Activated naive CD4-positive, alpha-beta T cell treated with anti-CD3 and anti-CD28 coated beads for 36 hours (primary cell): ENCODE data around the gene PTPN6. TPM values are rescaled to one million over a fixed set of nuclear protein-coding genes. Genes with fewer than 3 reads are reported as not detected.

Experiments
- CTCF ChIA-PET: fragments of 350-600 bp; sonication (Branson Sonifier 250); formaldehyde crosslinking; loops from one replicate; lab custom pipeline; 2021; ENCODE audit warnings: antibody characterized with exemption; lab: Charles Lee
- DNase-seq: peaks from one replicate; pipeline ENCODE4 v3.0.0-alpha.2; 2020
- H3K27ac Mint-ChIP-seq: one replicate; pipeline ENCODE4 v1.8.0; 2021; ENCODE audit warnings: mild to moderate bottlenecking, mixed read lengths
- H3K27me3 Mint-ChIP-seq: one replicate; pipeline ENCODE4 v1.8.0; 2021; ENCODE audit warnings: low read depth, mixed read lengths
- H3K36me3 Mint-ChIP-seq: one replicate; pipeline ENCODE4 v1.8.0; 2021; ENCODE audit warnings: low read depth, mixed read lengths
- H3K4me1 Mint-ChIP-seq: one replicate; pipeline ENCODE4 v1.8.0; 2021; ENCODE audit warnings: low read depth, mixed read lengths
- H3K4me3 Mint-ChIP-seq: one replicate; pipeline ENCODE4 v1.8.0; 2021; ENCODE audit warnings: mild to moderate bottlenecking, moderate library complexity, mixed read lengths
- H3K9me3 Mint-ChIP-seq: one replicate; pipeline ENCODE4 v1.8.0; 2021; ENCODE audit warnings: mixed read lengths
- intact Hi-C: fragments of 100-400 bp; cut with micrococcal nuclease; formaldehyde crosslinking; loops from one replicate; pipeline ENCODE4 v1.15.1; 2023
- microRNA-seq: library from miRNA; unstranded; fragments of <30 nt; microRNA quantifications from one replicate; pipeline ENCODE4 v1.2.0, GENCODE V29; 2022; ENCODE audit warnings: borderline microRNAs expressed, borderline replicate concordance
- total RNA-seq, 2 experiments: library from RNA; stranded (reverse); gene quantifications; one replicate each; pipeline ENCODE4 v1.2.3, GENCODE V29; 2021

The PTPN6 gene
- total RNA-seq, 2 experiments from 2014 or later: 334 to 348 TPM

- Mint-ChIP-seq H3K4me3 (no peak overlapping the region), H3K27ac (no peak overlapping the region), H3K36me3 (peaks cover 18% of the 10 kb centered on the region), H3K27me3 (no peaks in the 10 kb centered on the region), H3K9me3 (no peaks in the 10 kb centered on the region), H3K4me1 (peaks cover 8% of the 10 kb centered on the region)
- DNase-seq: no peak
- CTCF ChIA-PET: interaction anchor here (1.1 to 1.8 kb wide), 2 partner anchors 13 to 92 kb away, joined by 5 read pairs; partner anchors contain the start of gene LPCAT3
- intact Hi-C loops: no loop called here
Observed at GRCh38 chr12:7004840-7005239, 53.7 kb downstream of the PTPN6 start.

- CTCF ChIA-PET: interaction anchor here (1.1 to 1.8 kb wide), 2 partner anchors 13 to 91 kb away, joined by 5 read pairs; partner anchors contain the start of gene LPCAT3
- DNase-seq: no peak
- intact Hi-C loops: no loop called here
- Mint-ChIP-seq H3K36me3 (peaks cover 22% of the 10 kb centered on the region), H3K27ac (no peak overlapping the region), H3K4me1 (peaks cover 11% of the 10 kb centered on the region), H3K9me3 (no peaks in the 10 kb centered on the region), H3K4me3 (no peak overlapping the region), H3K27me3 (no peaks in the 10 kb centered on the region)
Observed at GRCh38 chr12:7005311-7005710, 54.2 kb downstream of the PTPN6 start.

GRCh38 chr12:7006639-7007038 is 55.5 kb downstream of the PTPN6 start:
- CTCF ChIA-PET: interaction anchor here (1.8 kb wide), 1 partner anchor 11 kb away, joined by 5 read pairs; the partner anchor contains the start of gene LPCAT3

GRCh38 chr12:7008864-7009263 is 57.7 kb downstream of the PTPN6 start:
- Mint-ChIP-seq H3K9me3 (no peaks in the 10 kb centered on the region), H3K4me1 (peaks cover 17% of the 10 kb centered on the region), H3K27me3 (no peaks in the 10 kb centered on the region), H3K4me3 (no peak overlapping the region), H3K36me3 (peaks cover 19% of the 10 kb centered on the region), H3K27ac (no peak overlapping the region)
- no peak for DNase-seq
- CTCF ChIA-PET: no interaction called here
- intact Hi-C loops: no loop called here

More at GRCh38 chr12:7006639-7007038, 55.5 kb downstream of the PTPN6 start:
- H3K36me3 Mint-ChIP-seq: peaks cover 22% of the 10 kb centered on the region
- DNase-seq: no peak
- intact Hi-C loops: no loop called here
- H3K27ac Mint-ChIP-seq: no peak overlapping the region
- no peak overlapping the region for H3K4me3 Mint-ChIP-seq
- H3K4me1 Mint-ChIP-seq: peaks cover 11% of the 10 kb centered on the region
- H3K27me3 Mint-ChIP-seq: no peaks in the 10 kb centered on the region
- H3K9me3 Mint-ChIP-seq: no peaks in the 10 kb centered on the region

GRCh38 chr12:7009512-7009911 is 58.4 kb downstream of the PTPN6 start:
- intact Hi-C loops: no loop called here
- Mint-ChIP-seq H3K36me3 (peaks cover 17% of the 10 kb centered on the region), H3K4me1 (peaks cover 21% of the 10 kb centered on the region), H3K4me3 (no peak overlapping the region), H3K27me3 (no peaks in the 10 kb centered on the region), H3K27ac (no peak overlapping the region), H3K9me3 (no peaks in the 10 kb centered on the region)
- CTCF ChIA-PET: interaction anchor here (0.6 to 0.9 kb wide), 2 partner anchors 95 to 102 kb away, joined by 3 read pairs; no protein-coding TSS in a partner anchor
- DNase-seq: no peak

Small RNAs within 50 kb of the gene (microRNA-seq; reads per million reads assigned to microRNA genes)
- gene MIR141 (55.4 reads per million, percentile 51 among the genes with 10 or more reads in this experiment), gene MIR200C (332 reads per million, percentile 73 among the genes with 10 or more reads in this experiment)

Other genes with a start within 250 kb of the PTPN6 start
- 10 to 100 TPM; 43.0 to 47.8 TPM for gene COPS7A, start 227.3 kb upstream of the PTPN6 start, total RNA-seq
- gene MLF2, start 198.2 kb upstream of the PTPN6 start, total RNA-seq: 100 to 1,000 TPM; 140 to 143 TPM
- 10 to 100 TPM; 35.1 to 44.2 TPM for gene PTMS, start 185.0 kb upstream of the PTPN6 start, total RNA-seq
- 10 to 100 TPM; 22.8 to 25.1 TPM for gene LAG3, start 178.8 kb upstream of the PTPN6 start, total RNA-seq
- gene CD4, start 161.8 kb upstream of the PTPN6 start, total RNA-seq: 100 to 1,000 TPM; 155 to 161 TPM
- gene GPR162, start 129.5 kb upstream of the PTPN6 start, total RNA-seq: under 1 TPM in 1 of 2 experiments, not detected in 1; 0.24 TPM
- gene P3H3, start 122.9 kb upstream of the PTPN6 start, total RNA-seq: 1 to 10 TPM; 1.9 to 2.0 TPM
- gene GNB3, start 110.4 kb upstream of the PTPN6 start, total RNA-seq: under 1 TPM; 0.48 to 0.54 TPM
- gene CDCA3, start 100.1 kb upstream of the PTPN6 start, total RNA-seq: 100 to 1,000 TPM; 106 to 108 TPM
- gene USP5, start 99.2 kb upstream of the PTPN6 start, total RNA-seq: 100 to 1,000 TPM; 115 to 123 TPM
- gene TPI1, start 83.8 kb upstream of the PTPN6 start, total RNA-seq: 1,000 to 10,000 TPM; 1,222 to 1,282 TPM
- gene SPSB2, start 78.1 kb upstream of the PTPN6 start, total RNA-seq: 1 to 10 TPM; 2.6 to 2.8 TPM
- gene LRRC23, start 46.5 kb upstream of the PTPN6 start, total RNA-seq: 1 to 10 TPM; 6.3 to 6.4 TPM
- gene ENO2, start 36.8 kb upstream of the PTPN6 start, total RNA-seq: 100 to 1,000 TPM; 128 to 131 TPM
- gene ATN1, start 23.4 kb upstream of the PTPN6 start, total RNA-seq: 10 to 100 TPM; 20.1 to 22.2 TPM
- gene RNU7-1, start 7.5 kb upstream of the PTPN6 start, total RNA-seq: not detected
- gene C12orf57, start 7.3 kb upstream of the PTPN6 start, total RNA-seq: 100 to 1,000 TPM; 242 to 245 TPM
- 100 to 1,000 TPM; 389 to 392 TPM for gene PHB2, start 19.3 kb downstream of the PTPN6 start, total RNA-seq
- gene EMG1, start 19.6 kb downstream of the PTPN6 start, total RNA-seq: 10 to 100 TPM; 89.1 to 91.9 TPM
- 10 to 100 TPM; 22.7 to 27.2 TPM for gene LPCAT3, start 67.1 kb downstream of the PTPN6 start, total RNA-seq
- gene C1S, start 109.4 kb downstream of the PTPN6 start, total RNA-seq: 1 to 10 TPM; 2.2 to 3.1 TPM
- gene C1R, start 141.1 kb downstream of the PTPN6 start, total RNA-seq: 1 to 10 TPM; 1.4 to 1.5 TPM
- 10 to 100 TPM; 10.3 to 11.5 TPM for gene C1RL, start 157.9 kb downstream of the PTPN6 start, total RNA-seq
- under 1 TPM in 1 of 2 experiments, not detected in 1; 0.57 TPM for gene RBP5, start 177.5 kb downstream of the PTPN6 start, total RNA-seq
- gene CLSTN3, start 179.0 kb downstream of the PTPN6 start, total RNA-seq: 10 to 100 TPM; 18.3 to 21.8 TPM
- gene PEX5, start 238.3 kb downstream of the PTPN6 start, total RNA-seq: 10 to 100 TPM; 29.7 to 30.9 TPM